ENCODE data around the gene MISP3.

Gene MISP3

DNA sequence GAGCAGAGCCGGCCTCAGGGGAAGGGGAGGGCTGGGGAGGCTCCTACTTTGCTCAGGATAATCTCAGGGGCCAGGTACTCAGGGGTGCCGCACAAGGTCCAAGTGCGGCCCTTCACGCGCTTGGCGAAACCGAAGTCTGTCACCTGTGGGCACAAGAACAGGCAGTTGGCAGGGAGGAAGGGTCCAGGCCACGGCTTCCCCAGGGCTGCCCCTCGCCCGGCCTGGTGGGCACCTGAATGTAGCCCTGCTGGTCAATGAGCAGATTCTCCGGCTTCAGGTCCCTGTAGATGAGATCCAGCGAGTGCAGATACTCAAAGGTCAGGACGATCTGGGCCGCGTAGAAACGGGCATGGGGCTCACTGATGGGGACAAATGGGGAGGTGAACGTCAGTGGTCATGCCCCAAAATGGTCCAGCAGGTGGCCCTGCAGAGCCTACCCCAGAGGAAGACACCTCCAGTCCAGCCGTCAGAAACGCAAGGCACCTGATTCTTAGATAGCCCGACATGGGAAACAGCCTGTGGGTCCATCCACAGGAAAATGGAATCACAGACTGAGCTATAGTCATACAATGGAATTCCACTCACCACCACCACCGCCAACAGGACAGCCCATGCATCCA lies 25.1 kb downstream of the MISP3 start:
- TF ChIP-seq, protein P1, sequence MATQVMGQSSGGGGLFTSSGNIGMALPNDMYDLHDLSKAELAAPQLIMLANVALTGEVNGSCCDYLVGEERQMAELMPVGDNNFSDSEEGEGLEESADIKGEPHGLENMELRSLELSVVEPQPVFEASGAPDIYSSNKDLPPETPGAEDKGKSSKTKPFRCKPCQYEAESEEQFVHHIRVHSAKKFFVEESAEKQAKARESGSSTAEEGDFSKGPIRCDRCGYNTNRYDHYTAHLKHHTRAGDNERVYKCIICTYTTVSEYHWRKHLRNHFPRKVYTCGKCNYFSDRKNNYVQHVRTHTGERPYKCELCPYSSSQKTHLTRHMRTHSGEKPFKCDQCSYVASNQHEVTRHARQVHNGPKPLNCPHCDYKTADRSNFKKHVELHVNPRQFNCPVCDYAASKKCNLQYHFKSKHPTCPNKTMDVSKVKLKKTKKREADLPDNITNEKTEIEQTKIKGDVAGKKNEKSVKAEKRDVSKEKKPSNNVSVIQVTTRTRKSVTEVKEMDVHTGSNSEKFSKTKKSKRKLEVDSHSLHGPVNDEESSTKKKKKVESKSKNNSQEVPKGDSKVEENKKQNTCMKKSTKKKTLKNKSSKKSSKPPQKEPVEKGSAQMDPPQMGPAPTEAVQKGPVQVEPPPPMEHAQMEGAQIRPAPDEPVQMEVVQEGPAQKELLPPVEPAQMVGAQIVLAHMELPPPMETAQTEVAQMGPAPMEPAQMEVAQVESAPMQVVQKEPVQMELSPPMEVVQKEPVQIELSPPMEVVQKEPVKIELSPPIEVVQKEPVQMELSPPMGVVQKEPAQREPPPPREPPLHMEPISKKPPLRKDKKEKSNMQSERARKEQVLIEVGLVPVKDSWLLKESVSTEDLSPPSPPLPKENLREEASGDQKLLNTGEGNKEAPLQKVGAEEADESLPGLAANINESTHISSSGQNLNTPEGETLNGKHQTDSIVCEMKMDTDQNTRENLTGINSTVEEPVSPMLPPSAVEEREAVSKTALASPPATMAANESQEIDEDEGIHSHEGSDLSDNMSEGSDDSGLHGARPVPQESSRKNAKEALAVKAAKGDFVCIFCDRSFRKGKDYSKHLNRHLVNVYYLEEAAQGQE (IDR thresholded peaks at IDR 0.05; ENCODE audit: insufficient read depth in 1 of 2, low read depth in 2 of 2, low read length in 2 of 2): no peak
- TF ChIP-seq SIN3A (IDR thresholded peaks at IDR 0.05; ENCODE audit: borderline replicate concordance, insufficient read depth, low read length): no peak
- TF ChIP-seq FOXP2 (optimal IDR thresholded peaks at IDR 0.05; ENCODE audit: borderline replicate concordance, extremely low read depth, extremely low read length, insufficient read depth): no peak
- no peak for TF ChIP-seq POLR2AphosphoS5 (IDR thresholded peaks at IDR 0.05; ENCODE audit: low read depth, low read length)
- TF ChIP-seq TAF1 (IDR thresholded peaks at IDR 0.05; ENCODE audit: borderline replicate concordance, insufficient read depth, low read length): no peak

DNA sequence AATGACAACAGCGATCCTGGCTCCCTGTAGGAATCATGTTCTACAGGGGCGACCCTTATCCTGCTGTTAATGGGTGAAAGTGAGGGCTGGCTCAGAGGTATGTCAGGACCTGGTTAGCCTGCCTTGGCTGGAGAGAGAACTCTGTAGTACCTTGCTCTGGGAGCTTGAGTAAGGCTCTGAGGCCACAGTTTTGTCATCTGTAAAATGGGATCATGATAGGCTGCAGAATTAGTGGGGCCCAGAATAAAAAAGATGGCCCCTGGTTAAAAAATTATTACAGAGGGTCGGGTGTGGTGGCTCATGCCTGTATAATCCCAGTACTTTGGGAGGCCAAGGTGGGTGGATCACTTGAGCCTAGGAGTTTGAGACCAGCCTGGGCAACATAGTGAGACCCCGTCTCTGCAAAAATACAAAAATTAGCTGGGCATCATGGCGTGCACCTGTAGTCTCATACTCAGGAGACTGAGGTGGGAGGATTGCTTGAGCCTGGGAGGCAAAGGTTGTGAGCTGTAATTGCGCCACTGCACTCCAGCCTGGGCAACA lies 28.5 kb downstream of the MISP3 start:
- no peak for TF ChIP-seq TAF1 (IDR thresholded peaks at IDR 0.05; ENCODE audit: borderline replicate concordance, insufficient read depth, low read length)

DNA sequence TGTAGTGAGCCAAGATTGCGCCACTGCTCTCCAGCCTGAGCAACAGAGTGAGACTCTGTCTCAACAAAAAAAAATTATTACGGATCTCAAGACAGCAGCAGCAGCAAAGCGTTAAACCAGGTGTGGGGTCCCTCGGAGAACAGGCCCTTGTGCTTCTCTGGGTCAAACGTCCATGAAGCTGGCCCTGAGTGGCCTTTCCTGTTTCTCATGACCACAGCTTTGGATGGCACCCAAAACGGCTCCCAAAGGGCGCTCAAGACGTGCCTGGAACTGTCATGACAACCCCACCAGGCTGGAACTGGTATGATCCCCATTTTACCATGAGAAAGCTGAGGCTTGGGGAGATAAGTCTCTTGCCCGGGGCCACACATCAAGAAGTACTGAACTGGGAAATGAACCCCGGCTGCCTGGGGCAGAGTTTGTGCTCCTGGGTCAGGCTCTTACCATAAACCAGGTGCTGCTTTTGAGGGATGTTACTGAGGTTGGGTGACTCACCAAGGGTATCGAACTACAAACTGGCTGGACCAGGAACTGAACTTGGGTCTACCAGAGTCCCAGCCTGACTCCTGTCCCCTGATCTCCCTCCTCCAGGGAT lies 29.6 kb downstream of the MISP3 start:
- TF ChIP-seq POLR2AphosphoS5 (IDR thresholded peaks at IDR 0.05; ENCODE audit: low read depth, low read length) (no peak), SIN3A (IDR thresholded peaks at IDR 0.05; ENCODE audit: borderline replicate concordance, insufficient read depth, low read length) (no peak), TAF1 (IDR thresholded peaks at IDR 0.05; ENCODE audit: borderline replicate concordance, insufficient read depth, low read length) (no peak), FOXP2 (optimal IDR thresholded peaks at IDR 0.05; ENCODE audit: borderline replicate concordance, extremely low read depth, extremely low read length, insufficient read depth) (no peak)
- TF ChIP-seq, protein P1 (IDR thresholded peaks at IDR 0.05; ENCODE audit: insufficient read depth in 1 of 2, low read depth in 2 of 2, low read length in 2 of 2): no peak

- TF ChIP-seq SIN3A (IDR thresholded peaks at IDR 0.05; ENCODE audit: borderline replicate concordance, insufficient read depth, low read length): no peak
- TF ChIP-seq TAF1 (IDR thresholded peaks at IDR 0.05; ENCODE audit: borderline replicate concordance, insufficient read depth, low read length): no peak
- no peak for TF ChIP-seq POLR2AphosphoS5 (IDR thresholded peaks at IDR 0.05; ENCODE audit: low read depth, low read length)
- no peak for TF ChIP-seq FOXP2 (optimal IDR thresholded peaks at IDR 0.05; ENCODE audit: borderline replicate concordance, extremely low read depth, extremely low read length, insufficient read depth)
- TF ChIP-seq, protein P1 (IDR thresholded peaks at IDR 0.05; ENCODE audit: insufficient read depth in 1 of 2, low read depth in 2 of 2, low read length in 2 of 2): no peak
Measured at GRCh38 chr19:14102756-14103155, 30.2 kb downstream of the MISP3 start.

DNA sequence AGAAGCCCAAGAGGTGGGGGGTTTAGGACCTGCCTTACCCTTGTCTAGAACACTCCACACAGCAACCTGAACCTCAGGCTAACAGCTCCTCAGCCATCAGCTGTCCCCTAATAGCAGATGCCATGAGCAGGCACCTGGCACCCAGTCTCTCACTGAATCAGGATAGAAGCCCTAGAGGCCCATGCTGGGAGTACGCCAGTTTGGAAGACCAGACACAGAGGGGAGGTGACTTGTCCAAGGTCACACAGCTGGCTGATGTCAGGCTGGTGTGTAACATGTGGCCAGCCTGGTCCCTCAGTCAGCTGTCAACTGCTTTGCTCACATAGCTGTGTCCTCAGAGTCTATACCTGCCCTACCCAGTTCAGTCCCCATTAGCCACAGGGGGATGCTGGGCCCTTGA lies 30.7 kb downstream of the MISP3 start:
- TF ChIP-seq SIN3A (IDR thresholded peaks at IDR 0.05; ENCODE audit: borderline replicate concordance, insufficient read depth, low read length): no peak
- TF ChIP-seq, protein P1 (IDR thresholded peaks at IDR 0.05; ENCODE audit: insufficient read depth in 1 of 2, low read depth in 2 of 2, low read length in 2 of 2): no peak
- TF ChIP-seq POLR2AphosphoS5 (IDR thresholded peaks at IDR 0.05; ENCODE audit: low read depth, low read length): no peak
- no peak for TF ChIP-seq TAF1 (IDR thresholded peaks at IDR 0.05; ENCODE audit: borderline replicate concordance, insufficient read depth, low read length)
- TF ChIP-seq FOXP2 (optimal IDR thresholded peaks at IDR 0.05; ENCODE audit: borderline replicate concordance, extremely low read depth, extremely low read length, insufficient read depth): no peak
